Astrocyte (in vitro differentiated cells and primary cell): ENCODE measurements around the gene HSBP1.

Source experiments
- CTCF ChIP-seq: IDR thresholded peaks from 2 replicates; pipeline ENCODE4 v1.5.1; 2011; ENCODE audit warnings: low read depth, mild to moderate bottlenecking, inconsistent platforms, low read length, moderate library complexity; ENCODE audit not compliant: insufficient read depth
- EZH2 ChIP-seq: IDR thresholded peaks from 2 replicates; pipeline ENCODE4 v1.6.1; 2012; ENCODE audit warnings: mild to moderate bottlenecking, low read length, inconsistent platforms; ENCODE audit not compliant: insufficient read depth

GRCh38 chr16:83810901-83811300, 3.1 kb downstream of the HSBP1 start:
- TF ChIP-seq CTCF = no peak
- no peak for TF ChIP-seq EZH2
